CD4-positive, alpha-beta T cell (primary cell): ENCODE measurements around the gene DIS3L2. TPM values are rescaled to one million over a fixed set of nuclear protein-coding genes. Genes with fewer than 3 reads are reported as not detected.

Source experiments
- ATAC-seq: fragments of 200-7000 bp; cut with Tn5 transposase; one replicate; pipeline ENCODE4 v1.10.0; 2022; ENCODE audit warnings: mild to moderate bottlenecking; ENCODE audit not compliant: poor library complexity
- CTCF ChIA-PET: fragments of 350-600 bp; sonication (Branson Sonifier 250); formaldehyde crosslinking; loops from one replicate; lab custom pipeline; 2021; ENCODE audit warnings: antibody characterized with exemption, inconsistent platforms; lab: Charles Lee
- POLR2A ChIA-PET: fragments of 350-600 bp; sonication (Branson Sonifier 250); formaldehyde crosslinking; loops from one replicate; lab custom pipeline; 2021; ENCODE audit warnings: antibody characterized with exemption, inconsistent platforms; lab: Charles Lee
- DNase-seq, 14 experiments: peaks; one replicate each; pipeline ENCODE4 v3.0.0-alpha.2; 2013 to 2020; ENCODE audit warnings: mixed read lengths in 2 of 14
- H3K27ac ChIP-seq, 2 donors: one replicate each; pipeline versions ENCODE4 v1.5.1 to v1.7.0; 2013; ENCODE audit warnings: low read length in 2 of 2, low read depth in 1 of 2, mild to moderate bottlenecking in 1 of 2
- H3K27me3 ChIP-seq, 2 experiments: 1 replicate in 1 of 2; 2 replicates in 1 of 2; pipeline versions ENCODE4 v1.6.1 to v1.7.0; 2013; ENCODE audit warnings: low read length in 2 of 2, control low read depth in 1 of 2, mild to moderate bottlenecking in 1 of 2, moderate library complexity in 1 of 2; ENCODE audit not compliant: insufficient read depth in 2 of 2, control insufficient read depth in 1 of 2
- H3K36me3 ChIP-seq: one replicate; pipeline ENCODE4 v1.6.1; 2013; ENCODE audit warnings: low read length, control low read depth; ENCODE audit not compliant: insufficient read depth
- H3K4me1 ChIP-seq: one replicate; pipeline ENCODE4 v1.6.1; 2013; ENCODE audit warnings: low read length, control low read depth; ENCODE audit not compliant: insufficient read depth
- H3K4me3 ChIP-seq: one replicate; pipeline ENCODE4 v1.5.1; 2013; ENCODE audit warnings: mild to moderate bottlenecking, low read length, moderate library complexity
- H3K9me3 ChIP-seq, 2 experiments: 1 replicate in 1 of 2; 2 replicates in 1 of 2; pipeline versions ENCODE4 v1.6.1 to v1.7.0; 2013; ENCODE audit warnings: low read length in 2 of 2, mild to moderate bottlenecking in 2 of 2, control low read depth in 1 of 2, moderate library complexity in 1 of 2; ENCODE audit not compliant: control insufficient read depth in 1 of 2, insufficient read depth in 1 of 2
- H3K27ac Mint-ChIP-seq: one replicate; pipeline ENCODE4 v1.8.0; 2020; ENCODE audit warnings: mixed read lengths
- H3K27me3 Mint-ChIP-seq: one replicate; pipeline ENCODE4 v1.8.0; 2021; ENCODE audit warnings: mixed read lengths
- H3K36me3 Mint-ChIP-seq: one replicate; pipeline ENCODE4 v1.8.0; 2021; ENCODE audit warnings: low read depth, mixed read lengths
- H3K4me1 Mint-ChIP-seq: one replicate; pipeline ENCODE4 v1.8.0; 2021; ENCODE audit warnings: low read depth, mixed read lengths
- H3K4me3 Mint-ChIP-seq: one replicate; pipeline ENCODE4 v1.8.0; 2020; ENCODE audit warnings: mild to moderate bottlenecking, mixed read lengths
- H3K9me3 Mint-ChIP-seq: one replicate; pipeline ENCODE4 v1.8.0; 2020; ENCODE audit warnings: mixed read lengths
- CTCF ChIP-seq: fragments of 200-600 bp; IDR thresholded peaks from one replicate; pipeline ENCODE4 v1.8.0; 2022; ENCODE audit warnings: antibody characterized with exemption, mild to moderate bottlenecking
- intact Hi-C, 2 experiments: fragments of 100-400 bp; cut with DNase I in 1 of 2; cut with micrococcal nuclease in 1 of 2; formaldehyde crosslinking; loops; one replicate each; pipeline versions ENCODE4 v1.15.1 to v1.9.0; 2023 to 2025; cut with DNase I, micrococcal nuclease
- total RNA-seq, 174 experiments: library from RNA in 2 of 174; stranded (reverse) in 2 of 174; gene quantifications; one replicate each; pipeline ENCODE4 v1.2.3 and lab custom pipeline; 2021 to 2026

Gene DIS3L2
- total RNA-seq, 2 experiments from 2014 or later = 59.8 to 62.9 TPM

GRCh38 chr2:231957913-231958763, 3.4 kb upstream of the DIS3L2 start:
- ATAC-seq (no peak), DNase-seq (no peak)
- Mint-ChIP-seq H3K9me3 (no peaks in the 10 kb centered on the region), H3K27me3 (peaks cover 12% of the 10 kb centered on the region), H3K27ac (peak overlapping the region; percentile 61), H3K4me1 (peaks cover 18% of the 10 kb centered on the region), H3K36me3 (peaks cover 10% of the 10 kb centered on the region), H3K4me3 (peak overlapping the region; percentile 37)
- Histone ChIP-seq H3K36me3 (no peaks in the 10 kb centered on the region), H3K27ac (no peak overlapping the region), H3K4me1 (peaks cover 18% of the 10 kb centered on the region), H3K9me3 (no peaks in the 10 kb centered on the region), H3K27me3 (peaks cover 0 to 3% of the 10 kb centered on the region in 2 experiments), H3K4me3 (no peak overlapping the region)
- intact Hi-C loops = no loop called here
- POLR2A ChIA-PET = no interaction called here
- CTCF ChIA-PET = no interaction called here
- no peak for TF ChIP-seq CTCF

- no peak for TF ChIP-seq CTCF
- Histone ChIP-seq H3K4me3 (peak overlapping the region; percentile 96), H3K9me3 (no peaks in the 10 kb centered on the region), H3K27me3 (no peaks in the 10 kb centered on the region), H3K4me1 (peaks cover 24% of the 10 kb centered on the region), H3K27ac (peak overlapping the region in 1 of 2 donors; percentile 69), H3K36me3 (no peaks in the 10 kb centered on the region)
- peak overlapping the region; percentile 87 for H3K27ac Mint-ChIP-seq
- peak overlapping the region; percentile 97 for H3K4me3 Mint-ChIP-seq
- peak in 2 of 14 experiments; percentile 5 to 8 for DNase-seq
- intact Hi-C loops = loop anchor here in 1 of 2 experiments (5.0 kb wide), 3 partner anchors 179 to 1896 kb away; partner anchors contain the start of genes EIF4E2, PDE6D and TIGD1
- H3K9me3 Mint-ChIP-seq = no peaks in the 10 kb centered on the region
- ChIA-PET POLR2A (interaction anchor here (0.6 to 1.3 kb wide), 4 partner anchors 155 to 355 kb away, joined by 3 to 4 read pairs (median 4); no protein-coding TSS in a partner anchor), CTCF (no interaction called here)
- peaks cover 45% of the 10 kb centered on the region for H3K4me1 Mint-ChIP-seq
- H3K27me3 Mint-ChIP-seq = peaks cover 7% of the 10 kb centered on the region
- H3K36me3 Mint-ChIP-seq = peaks cover 18% of the 10 kb centered on the region
- no peak for ATAC-seq
Measured at GRCh38 chr2:231960810-231961348, 634 bp upstream of the DIS3L2 start.

- Mint-ChIP-seq H3K4me1 (peaks cover 63% of the 10 kb centered on the region), H3K36me3 (peaks cover 32% of the 10 kb centered on the region), H3K4me3 (peak overlapping the region; percentile 70), H3K27ac (no peak overlapping the region), H3K27me3 (no peaks in the 10 kb centered on the region), H3K9me3 (peaks cover 2% of the 10 kb centered on the region)
- Histone ChIP-seq H3K36me3 (no peaks in the 10 kb centered on the region), H3K27me3 (no peaks in the 10 kb centered on the region), H3K9me3 (no peaks in the 10 kb centered on the region), H3K4me3 (no peak overlapping the region), H3K4me1 (peaks cover 31% of the 10 kb centered on the region), H3K27ac (no peak overlapping the region)
- DNase-seq = peak in 2 of 14 experiments; percentile 12 to 17
- no peak for TF ChIP-seq CTCF
- no peak for ATAC-seq
- intact Hi-C loops = no loop called here
- CTCF ChIA-PET = no interaction called here
- POLR2A ChIA-PET = no interaction called here
Measured at GRCh38 chr2:231965102-231965501, 3.6 kb downstream of the DIS3L2 start.
